GM19372 (cell line): ENCODE measurements around the gene CCDC69.
A peak's percentile ranks its signal among the peaks of the same experiment; 100 is the strongest.

Experiments
- ATAC-seq: cut with Tn5 transposase; IDR thresholded peaks from one replicate; pipeline ENCODE4 v1.9.1; 2021; ENCODE audit warnings: mild to moderate bottlenecking, low read depth, moderate library complexity; ENCODE audit not compliant: unreplicated experiment

Gene CCDC69

GRCh38 chr5:151150471-151151262 lies 73.2 kb downstream of the CCDC69 start:
- ATAC-seq = no peak

DNA sequence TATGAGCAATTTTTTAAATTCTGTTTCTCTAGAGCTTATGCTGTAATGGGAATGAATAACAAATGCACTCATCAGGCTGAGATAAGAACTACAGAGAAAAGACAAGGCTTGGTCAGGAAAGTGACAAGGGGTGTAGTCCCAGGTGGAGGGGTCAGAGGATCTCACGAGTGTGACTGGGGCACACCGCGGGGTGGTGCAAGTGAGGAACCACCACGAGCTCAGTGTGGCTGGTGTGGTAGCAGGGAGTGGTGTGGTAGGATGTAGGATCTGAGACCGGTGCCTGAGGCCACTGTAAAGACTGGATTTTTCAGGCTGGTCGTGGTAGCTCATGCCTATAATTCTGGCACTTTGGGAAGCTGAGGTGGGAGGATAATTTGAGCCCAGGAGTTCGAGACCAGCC lies 75.3 kb downstream of the CCDC69 start:
- ATAC-seq = no peak

DNA sequence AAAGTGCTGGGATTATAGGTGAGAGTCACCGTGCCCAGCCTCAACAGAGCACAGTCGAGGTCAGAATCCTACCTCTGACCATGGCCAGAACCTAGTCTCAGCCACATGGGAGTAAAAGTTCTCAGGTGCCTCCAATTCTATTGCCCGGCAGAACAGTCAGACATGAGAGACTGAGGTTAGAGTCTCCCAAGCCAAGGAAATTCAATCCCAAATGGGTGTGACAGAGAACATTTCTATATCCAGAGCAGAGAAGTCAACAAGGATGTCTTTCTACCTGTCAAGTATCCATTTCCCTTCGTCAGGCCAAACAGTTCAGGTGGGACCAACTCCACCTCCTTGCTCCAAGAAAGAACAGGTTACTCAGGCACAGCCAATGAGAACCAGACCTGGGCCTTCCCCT lies 76.9 kb downstream of the CCDC69 start:
- no peak for ATAC-seq

- ATAC-seq = no peak
These were observed 77.8 kb downstream of the CCDC69 start for GRCh38 chr5:151146061-151146460.

DNA sequence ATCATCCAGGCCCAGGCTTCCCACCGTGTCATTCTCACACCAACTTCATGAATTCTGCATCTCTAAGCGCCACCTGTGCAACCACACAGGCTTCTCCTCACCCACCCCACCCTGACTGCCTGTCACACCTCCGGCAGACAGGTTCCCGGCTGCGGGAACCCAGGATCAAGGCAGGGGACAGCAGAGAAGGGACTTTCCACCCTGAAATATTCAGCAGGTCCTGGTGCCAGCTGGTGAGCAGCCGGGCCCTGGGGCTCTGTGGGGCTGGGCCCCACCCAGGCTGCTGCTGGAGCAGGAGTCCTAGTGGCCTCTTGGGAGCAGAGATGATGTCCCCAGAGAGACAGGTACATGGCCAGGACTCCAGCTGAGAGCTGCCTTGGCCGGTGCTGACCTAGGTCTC lies 79.0 kb downstream of the CCDC69 start:
- no peak for ATAC-seq

GRCh38 chr5:151144275-151144674 lies 79.6 kb downstream of the CCDC69 start:
- no peak for ATAC-seq

DNA sequence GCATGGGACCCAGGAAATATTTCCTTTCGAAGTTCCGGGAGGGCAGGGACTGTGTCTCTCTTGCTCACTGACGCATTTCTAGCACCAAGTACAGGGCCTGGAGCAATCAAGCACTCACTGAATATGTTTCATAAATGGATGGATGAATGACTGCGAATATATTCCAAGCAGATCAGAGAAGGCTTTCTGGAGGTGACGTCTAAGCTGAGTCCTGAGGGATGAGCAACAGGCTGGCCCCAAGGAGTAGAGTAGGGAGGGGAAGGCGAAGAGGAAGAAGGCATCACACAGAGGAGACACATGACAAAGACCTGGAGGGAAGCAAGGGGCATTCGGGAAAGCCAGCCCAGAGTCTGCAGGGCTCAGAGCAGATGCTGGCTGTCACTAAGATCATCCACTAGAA lies 80.2 kb downstream of the CCDC69 start:
- ATAC-seq = no peak

DNA sequence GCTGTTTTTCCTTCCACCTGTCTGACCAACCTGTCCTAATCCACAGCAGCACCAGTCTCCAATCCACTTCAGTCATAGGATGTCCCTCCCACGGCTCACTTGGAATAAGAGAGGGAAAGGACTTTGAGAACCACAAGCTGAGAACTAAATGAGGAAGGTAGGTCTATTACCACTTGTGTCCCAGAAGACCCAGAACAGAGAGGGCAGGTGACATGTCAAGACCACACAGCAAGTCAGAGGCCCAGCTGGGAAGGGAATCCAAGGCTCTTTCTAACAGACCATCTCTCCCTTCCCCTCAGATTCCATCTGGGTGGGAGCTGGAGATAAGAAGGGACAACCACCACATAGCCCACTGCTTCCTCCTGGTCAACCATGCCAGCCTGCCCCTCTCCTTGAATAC lies 81.0 kb downstream of the CCDC69 start:
- ATAC-seq = no peak

DNA sequence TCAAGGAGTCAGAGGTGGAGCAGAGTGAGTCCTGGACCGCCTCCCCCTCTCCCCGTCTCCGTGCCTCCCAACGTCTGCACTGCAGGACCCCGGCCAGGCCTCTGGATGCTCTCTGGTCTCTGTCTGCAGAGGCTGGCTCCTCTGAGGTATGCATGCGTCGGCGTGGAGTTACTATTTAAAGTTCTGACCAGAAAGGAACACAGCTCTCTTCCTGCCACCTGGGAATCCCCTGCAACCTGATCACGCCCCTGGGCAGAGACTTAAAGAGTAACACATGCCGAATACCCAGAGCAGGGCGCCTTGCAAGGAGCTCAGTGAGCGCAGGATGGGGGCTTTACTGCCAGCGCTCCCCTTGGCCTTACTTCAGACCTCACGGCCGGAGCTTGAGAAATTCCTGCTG lies 82.4 kb downstream of the CCDC69 start:
- peak; percentile 97 for ATAC-seq

GRCh38 chr5:151140686-151141459 lies 83.0 kb downstream of the CCDC69 start:
- ATAC-seq = no peak

DNA sequence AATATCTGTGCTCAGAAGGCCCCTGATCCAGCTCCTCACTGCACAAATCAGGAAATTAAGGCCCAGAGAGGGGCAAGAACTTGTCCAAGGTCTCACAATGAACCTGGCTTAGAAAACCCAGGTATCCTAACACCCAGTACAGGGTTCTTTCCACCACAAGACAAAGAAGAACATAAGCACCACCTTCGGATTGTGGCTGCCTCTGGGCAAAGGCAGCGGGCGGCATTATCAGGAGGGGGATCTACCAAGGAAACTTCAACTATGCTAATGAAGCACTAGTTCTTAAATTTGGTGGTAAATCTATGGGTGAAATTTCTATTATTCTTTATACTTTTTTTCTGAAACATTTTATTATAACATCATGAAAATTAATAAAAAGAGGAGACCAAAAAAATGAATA lies 84.2 kb downstream of the CCDC69 start:
- ATAC-seq = no peak

GRCh38 chr5:151139015-151139414 lies 84.9 kb downstream of the CCDC69 start:
- no peak for ATAC-seq

- ATAC-seq = no peak
These were observed 85.8 kb downstream of the CCDC69 start for GRCh38 chr5:151138114-151138513.

DNA sequence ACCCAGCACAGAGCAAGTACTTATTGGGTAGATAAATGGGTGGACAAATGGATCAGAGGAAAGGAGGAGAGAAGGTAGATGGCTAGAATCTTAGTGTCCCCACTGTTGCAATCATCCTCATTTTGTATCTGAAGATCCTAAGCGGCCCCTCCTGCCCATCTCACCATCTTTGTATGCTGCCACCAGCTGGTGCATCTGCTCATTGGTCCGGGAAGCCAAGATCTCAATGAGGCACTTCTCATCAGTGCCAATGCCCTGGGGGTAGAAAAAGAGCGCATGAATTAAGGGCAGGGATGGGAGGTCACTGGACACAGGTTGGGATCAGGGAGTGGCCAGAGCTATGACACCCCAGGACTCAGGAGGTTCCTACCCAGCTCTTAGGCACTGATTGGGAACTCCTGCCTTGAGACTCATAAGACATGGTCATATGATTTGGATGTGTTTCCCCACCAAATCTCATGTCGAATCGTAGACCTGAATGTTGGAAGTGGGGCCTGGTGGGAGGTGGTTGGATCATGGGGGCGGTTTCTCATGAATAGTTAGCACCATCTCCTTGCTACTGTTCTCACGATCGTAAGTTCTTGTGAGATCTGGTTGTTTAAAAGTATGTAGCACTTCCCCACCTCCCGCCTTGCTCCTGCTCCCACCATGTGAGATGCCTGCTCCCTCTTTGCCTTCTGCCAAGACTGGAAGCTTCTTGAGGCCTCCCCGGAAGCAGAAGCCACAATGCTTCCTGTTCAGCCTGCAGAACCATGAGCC lies 86.6 kb downstream of the CCDC69 start:
- ATAC-seq = no peak

- ATAC-seq = no peak
These were observed 89.7 kb downstream of the CCDC69 start for GRCh38 chr5:151134228-151134627.

GRCh38 chr5:151132963-151133362 lies 90.9 kb downstream of the CCDC69 start:
- ATAC-seq = no peak
